Endothelial cell of umbilical vein (primary cell): ENCODE results near the gene CPTP. TPM values are rescaled to one million over a fixed set of nuclear protein-coding genes. Genes with fewer than 3 reads are reported as not detected.

Experiments
- BruUV-seq: library from RNA; stranded (reverse); fragments of 400-500 nt; replicated peaks from 2 replicates; lab custom pipeline; 2021; lab: Mats Ljungman, UMichigan
- CTCF ChIA-PET: fragments of 300-600, 350-600 bp; sonication (Branson Sonifier 250); formaldehyde crosslinking; loops from one replicate; lab custom pipeline; 2021; ENCODE audit warnings: antibody characterized with exemption, inconsistent platforms; lab: Charles Lee
- POLR2A ChIA-PET: fragments of 300-600, 350-600 bp; sonication (Branson Sonifier 250); formaldehyde crosslinking; loops from one replicate; lab custom pipeline; 2021; ENCODE audit warnings: antibody characterized with exemption, inconsistent platforms; lab: Charles Lee
- DNase-seq: peaks from one replicate; pipeline ENCODE4 v3.0.0-alpha.2; 2011; ENCODE audit warnings: low read depth, low spot score
- FAIRE-seq: peaks from 2 replicates; lab custom pipeline; 2011; peaks lifted over from hg19 to GRCh38; lab: Jason Lieb, UNC
- H2AFZ ChIP-seq: 2 replicates; pipeline ENCODE4 v1.6.0; 2012; ENCODE audit warnings: low read depth, low read length, control low read depth, inconsistent platforms
- H3K27ac ChIP-seq: 2 replicates; pipeline ENCODE4 v1.5.1; 2011; ENCODE audit warnings: low read depth, mild to moderate bottlenecking, control low read depth, low read length, moderate library complexity; ENCODE audit not compliant: insufficient read depth
- H3K27me3 ChIP-seq, 2 experiments: 2 replicates each; pipeline versions ENCODE4 v1.6.0 to v1.6.1; 2011; ENCODE audit warnings: low read length in 2 of 2, mixed read lengths in 1 of 2; ENCODE audit not compliant: control insufficient read depth in 2 of 2, insufficient read depth in 2 of 2
- H3K36me3 ChIP-seq, 2 experiments: 2 replicates in 1 of 2; 3 replicates in 1 of 2; pipeline ENCODE4 v1.5.1; 2011; ENCODE audit warnings: low read length in 2 of 2, mild to moderate bottlenecking in 1 of 2, moderate library complexity in 1 of 2; ENCODE audit not compliant: control insufficient read depth in 2 of 2, insufficient read depth in 2 of 2; ENCODE audit errors: extremely low read depth in 1 of 2
- H3K4me1 ChIP-seq: 3 replicates; pipeline ENCODE4 v1.5.1; 2011; ENCODE audit warnings: mild to moderate bottlenecking, low read length; ENCODE audit not compliant: control insufficient read depth, insufficient read depth; ENCODE audit errors: extremely low read depth
- H3K4me2 ChIP-seq: 2 replicates; pipeline ENCODE4 v1.6.1; 2011; ENCODE audit warnings: low read length, control low read depth, mixed read lengths; ENCODE audit not compliant: insufficient read depth
- H3K4me3 ChIP-seq, 3 experiments: fragments of 200-600 bp in 1 of 3; sonication (generic), shearing (Covaris generic) in 1 of 3; replicated peaks in 1 of 3; 2 replicates each; pipeline ENCODE4 v1.5.1; 2011 to 2016; ENCODE audit warnings: control low read depth in 3 of 3, low read length in 3 of 3, mild to moderate bottlenecking in 2 of 3, inconsistent platforms in 1 of 3, low read depth in 1 of 3, moderate library complexity in 1 of 3; ENCODE audit not compliant: insufficient read depth in 1 of 3
- H3K79me2 ChIP-seq: 2 replicates; pipeline ENCODE4 v1.6.0; 2012; ENCODE audit warnings: low read length, inconsistent platforms; ENCODE audit not compliant: control insufficient read depth, insufficient read depth
- H3K9ac ChIP-seq: replicated peaks from 2 replicates; pipeline ENCODE3; 2011; ENCODE audit warnings: low read length, control low read depth; ENCODE audit not compliant: insufficient read depth; ENCODE audit errors: extremely low read depth
- H3K9me1 ChIP-seq: replicated peaks from 3 replicates; pipeline ENCODE4 v1.6.0; 2011; ENCODE audit warnings: mild to moderate bottlenecking, low read length; ENCODE audit not compliant: control insufficient read depth, insufficient read depth; ENCODE audit errors: extremely low read depth
- H3K9me3 ChIP-seq: replicated peaks from 2 replicates; pipeline ENCODE4 v1.5.1; 2012; ENCODE audit warnings: low read length, inconsistent platforms; ENCODE audit not compliant: control insufficient read depth, insufficient read depth
- H4K20me1 ChIP-seq: replicated peaks from 2 replicates; pipeline ENCODE3; 2011; ENCODE audit warnings: mild to moderate bottlenecking, low read length; ENCODE audit not compliant: control insufficient read depth, insufficient read depth; ENCODE audit errors: extremely low read depth
- CTCF ChIP-seq, 2 donors: IDR thresholded peaks; 1 replicate in 1 of 2; 2 replicates in 1 of 2; pipeline ENCODE4 v1.5.1; 2011; ENCODE audit warnings: low read length in 2 of 2, mild to moderate bottlenecking in 2 of 2, moderate library complexity in 2 of 2, control low read depth in 1 of 2, inconsistent platforms in 1 of 2, low read depth in 1 of 2; ENCODE audit not compliant: insufficient read depth in 1 of 2; ENCODE audit errors: extremely low read depth in 1 of 2
- EZH2 ChIP-seq: IDR thresholded peaks from 2 replicates; pipeline ENCODE4 v1.6.1; 2012; ENCODE audit warnings: borderline replicate concordance, low read depth, mild to moderate bottlenecking, moderate library complexity, low read length, inconsistent platforms; ENCODE audit not compliant: severe bottlenecking
- FOS ChIP-seq: IDR thresholded peaks from 2 replicates; pipeline ENCODE4 v1.6.1; 2011; ENCODE audit warnings: mild to moderate bottlenecking, low read length, moderate library complexity, borderline replicate concordance; ENCODE audit not compliant: insufficient read depth
- GATA2 ChIP-seq: IDR thresholded peaks from 2 replicates; pipeline ENCODE4 v1.7.0; 2011; ENCODE audit warnings: low read depth, mild to moderate bottlenecking, moderate library complexity, mixed read lengths, low read length; ENCODE audit not compliant: insufficient read length, insufficient read depth
- MAX ChIP-seq: IDR thresholded peaks from 2 replicates; pipeline ENCODE4 v1.6.1; 2011; ENCODE audit not compliant: insufficient read depth, insufficient read length
- MYC ChIP-seq: IDR thresholded peaks from one replicate; pipeline ENCODE4 v1.6.1; 2011; ENCODE audit warnings: mild to moderate bottlenecking, low read depth, low read length
- dilution Hi-C: fragments of 300-500 bp; cut with MboI; formaldehyde crosslinking; loops from one replicate; pipeline ENCODE4 v1.15.0; 2019; ENCODE audit warnings: low sequenced_read_pairs; ENCODE audit not compliant: extremely low pct_ligation_motif_present
- intact Hi-C: fragments of 100-400 bp; cut with micrococcal nuclease; formaldehyde crosslinking; loops from one replicate; pipeline ENCODE4 v1.10.0; 2022
- polyA plus RNA-seq, 4 experiments: library from polyadenylated mRNA; depleted of rRNA in 3 of 4; stranded (reverse) in 3 of 4; unstranded in 1 of 4; fragments of >200 nt; gene quantifications; 2 replicates each; pipeline versions ENCODE4 v1.2.1 to v1.2.3, GENCODE V29; 2011 to 2012; ENCODE audit warnings: missing spikeins in 1 of 4
- total RNA-seq: library from RNA; stranded (reverse); gene quantifications from 2 replicates; pipeline ENCODE4 v1.2.3, GENCODE V29; 2021

CPTP gene
- total and polyA plus RNA-seq, 2 donors (not counting 3 experiments of a cell fraction or from before 2014, with no cell fraction given) = 20.9 to 29.5 TPM

GRCh38 chr1:1285102-1285571 lies 39.5 kb upstream of the CPTP start:
- Histone ChIP-seq H3K4me2 (no peak overlapping the region), H3K4me1 (peaks cover 2% of the 10 kb centered on the region), H3K79me2 (no peaks in the 10 kb centered on the region), H3K36me3 (no peaks in the 10 kb centered on the region), H3K4me3 (no peak overlapping the region), H3K9ac (no peak overlapping the region), H4K20me1 (no peaks in the 10 kb centered on the region), H2AFZ (no peak overlapping the region), H3K27me3 (no peaks in the 10 kb centered on the region), H3K9me3 (no peaks in the 10 kb centered on the region), H3K9me1 (no peaks in the 10 kb centered on the region), H3K27ac (no peak overlapping the region)
- no peak for FAIRE-seq
- POLR2A ChIA-PET = no interaction called here
- no peak for TF ChIP-seq CTCF (IDR thresholded peaks at IDR 0.05; ENCODE audit: extremely low read depth in 1 of 2, insufficient read depth in 1 of 2, low read depth in 1 of 2, low read length in 2 of 2)
- TF ChIP-seq EZH2 = no peak
- no peak for TF ChIP-seq MAX
- TF ChIP-seq FOS = no peak
- no peak for TF ChIP-seq MYC
- TF ChIP-seq GATA2 = no peak
- intact Hi-C loops (no loop called here), dilution Hi-C loops (no loop called here)
- no peak for DNase-seq
- CTCF ChIA-PET = interaction anchor here (2.8 kb wide), 1 partner anchor 163 kb away, joined by 7 read pairs; no protein-coding TSS in a partner anchor
- no TSS peak for BruUV-seq
